ENCODE data around the gene CELSR1. TPM values are rescaled to one million over a fixed set of nuclear protein-coding genes. Genes with fewer than 3 reads are reported as not detected.
"Not testable (repeated sequence)": the region's sequence is repeated elsewhere in the genome, so short reads cannot be mapped to it uniquely, and the experiment has no call there.

Gene CELSR1
- total RNA-seq, 2 donors from 2014 or later = 1.5 to 6.7 TPM

GRCh38 chr22:46407748-46408147 lies 129.7 kb downstream of the CELSR1 start:
- TF ChIP-seq, protein P1, sequence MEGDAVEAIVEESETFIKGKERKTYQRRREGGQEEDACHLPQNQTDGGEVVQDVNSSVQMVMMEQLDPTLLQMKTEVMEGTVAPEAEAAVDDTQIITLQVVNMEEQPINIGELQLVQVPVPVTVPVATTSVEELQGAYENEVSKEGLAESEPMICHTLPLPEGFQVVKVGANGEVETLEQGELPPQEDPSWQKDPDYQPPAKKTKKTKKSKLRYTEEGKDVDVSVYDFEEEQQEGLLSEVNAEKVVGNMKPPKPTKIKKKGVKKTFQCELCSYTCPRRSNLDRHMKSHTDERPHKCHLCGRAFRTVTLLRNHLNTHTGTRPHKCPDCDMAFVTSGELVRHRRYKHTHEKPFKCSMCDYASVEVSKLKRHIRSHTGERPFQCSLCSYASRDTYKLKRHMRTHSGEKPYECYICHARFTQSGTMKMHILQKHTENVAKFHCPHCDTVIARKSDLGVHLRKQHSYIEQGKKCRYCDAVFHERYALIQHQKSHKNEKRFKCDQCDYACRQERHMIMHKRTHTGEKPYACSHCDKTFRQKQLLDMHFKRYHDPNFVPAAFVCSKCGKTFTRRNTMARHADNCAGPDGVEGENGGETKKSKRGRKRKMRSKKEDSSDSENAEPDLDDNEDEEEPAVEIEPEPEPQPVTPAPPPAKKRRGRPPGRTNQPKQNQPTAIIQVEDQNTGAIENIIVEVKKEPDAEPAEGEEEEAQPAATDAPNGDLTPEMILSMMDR (IDR thresholded peaks at IDR 0.05) = no peak
- no peak overlapping the region for H3K27ac ChIP-seq
- no peaks in the 10 kb centered on the region for H3K36me3 ChIP-seq
- H3K4me1 ChIP-seq (ENCODE audit: control insufficient read depth in 1 of 2, low read depth in 2 of 2) = no peaks in the 10 kb centered on the region
- no peak overlapping the region for H3K4me3 ChIP-seq
- no peaks in the 10 kb centered on the region for H3K27me3 ChIP-seq (replicated peaks; ENCODE audit: insufficient read depth)
- no peaks in the 10 kb centered on the region for H3K9me3 ChIP-seq
- no peak for ATAC-seq (ENCODE audit: insufficient number of reproducible peaks, low FRiP score, low read depth)
- no peak for DNase-seq (ENCODE audit: low spot score)

DNA sequence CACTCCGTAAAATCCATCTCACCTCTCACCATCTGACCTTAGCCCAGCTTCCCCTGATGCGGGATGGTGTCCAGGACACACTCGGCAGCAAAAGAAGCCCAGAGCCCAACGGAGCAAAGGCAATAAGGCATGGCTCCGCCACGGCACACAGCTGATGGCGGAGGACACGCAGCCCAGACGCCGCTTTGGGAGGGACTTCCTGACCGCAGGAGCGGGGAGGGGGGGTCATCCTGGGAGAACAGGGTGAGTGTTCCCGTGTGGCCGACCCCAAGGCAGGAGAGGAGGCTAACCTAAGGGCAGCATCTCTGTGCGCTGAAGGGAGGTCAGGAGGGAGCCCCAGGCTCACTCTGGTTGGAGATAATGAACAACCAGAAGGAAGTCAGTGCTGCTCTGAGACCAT lies 130.6 kb downstream of the CELSR1 start:
- DNase-seq (ENCODE audit: low spot score) (no peak), ATAC-seq (ENCODE audit: insufficient number of reproducible peaks, low FRiP score, low read depth) (no peak)
- TF ChIP-seq, protein P1 (IDR thresholded peaks at IDR 0.05) = no peak
- no peaks in the 10 kb centered on the region for H3K27me3 ChIP-seq (replicated peaks; ENCODE audit: insufficient read depth)
- H3K27ac ChIP-seq = no peak overlapping the region
- no peak overlapping the region for H3K4me3 ChIP-seq
- no peaks in the 10 kb centered on the region for H3K36me3 ChIP-seq
- H3K4me1 ChIP-seq (ENCODE audit: control insufficient read depth in 1 of 2, low read depth in 2 of 2) = no peaks in the 10 kb centered on the region
- H3K9me3 ChIP-seq = no peaks in the 10 kb centered on the region

- no peaks in the 10 kb centered on the region for H3K36me3 ChIP-seq
- no peak overlapping the region for H3K27ac ChIP-seq
- no peak overlapping the region for H3K4me3 ChIP-seq
- no peaks in the 10 kb centered on the region for H3K27me3 ChIP-seq (replicated peaks; ENCODE audit: insufficient read depth)
- no peaks in the 10 kb centered on the region for H3K9me3 ChIP-seq
- H3K4me1 ChIP-seq (ENCODE audit: control insufficient read depth in 1 of 2, low read depth in 2 of 2) = no peaks in the 10 kb centered on the region
- ATAC-seq (ENCODE audit: insufficient number of reproducible peaks, low FRiP score, low read depth) = no peak
- no peak for DNase-seq (ENCODE audit: low spot score)
- TF ChIP-seq, protein P1 (IDR thresholded peaks at IDR 0.05) = no peak
Measured at GRCh38 chr22:46406349-46406748, 131.1 kb downstream of the CELSR1 start.

- Histone ChIP-seq H3K9me3 (no peaks in the 10 kb centered on the region), H3K36me3 (no peaks in the 10 kb centered on the region), H3K27me3 (replicated peaks; ENCODE audit: insufficient read depth) (no peaks in the 10 kb centered on the region), H3K4me3 (no peak overlapping the region), H3K4me1 (ENCODE audit: control insufficient read depth in 1 of 2, low read depth in 2 of 2) (no peaks in the 10 kb centered on the region), H3K27ac (no peak overlapping the region)
- TF ChIP-seq, protein P1 (IDR thresholded peaks at IDR 0.05) = no peak
- no peak for ATAC-seq (ENCODE audit: insufficient number of reproducible peaks, low FRiP score, low read depth)
- DNase-seq (ENCODE audit: low spot score) = no peak
Measured at GRCh38 chr22:46405901-46406300, 131.5 kb downstream of the CELSR1 start.

GRCh38 chr22:46403880-46404279 lies 133.5 kb downstream of the CELSR1 start:
- not testable (repeated sequence) for H3K4me3 ChIP-seq; H3K27me3 ChIP-seq (replicated peaks; ENCODE audit: insufficient read depth); H3K36me3 ChIP-seq; H3K27ac ChIP-seq; ATAC-seq (ENCODE audit: insufficient number of reproducible peaks, low FRiP score, low read depth); H3K4me1 ChIP-seq (ENCODE audit: control insufficient read depth in 1 of 2, low read depth in 2 of 2); H3K9me3 ChIP-seq; DNase-seq (ENCODE audit: low spot score)

- H3K4me1 ChIP-seq (ENCODE audit: control insufficient read depth in 1 of 2, low read depth in 2 of 2) = no peaks in the 10 kb centered on the region
- no peak for ATAC-seq (ENCODE audit: insufficient number of reproducible peaks, low FRiP score, low read depth)
- no peak overlapping the region for H3K27ac ChIP-seq
- no peaks in the 10 kb centered on the region for H3K9me3 ChIP-seq
- TF ChIP-seq, protein P1 (IDR thresholded peaks at IDR 0.05) = no peak
- no peak overlapping the region for H3K4me3 ChIP-seq
- DNase-seq (ENCODE audit: low spot score) = no peak
- no peaks in the 10 kb centered on the region for H3K27me3 ChIP-seq (replicated peaks; ENCODE audit: insufficient read depth)
- no peaks in the 10 kb centered on the region for H3K36me3 ChIP-seq
Measured at GRCh38 chr22:46402505-46402904, 134.9 kb downstream of the CELSR1 start.

All from thoracic aorta (tissue), 2 donors.